ENCODE results near the gene POPDC2.

Gene POPDC2

GRCh38 chr3:119669906-119670570, 9.6 kb upstream of the POPDC2 start:
- peak overlapping the region; percentile 15 for H3K27ac ChIP-seq
- no peak overlapping the region for H3K9ac ChIP-seq

GRCh38 chr3:119665954-119666559, 5.7 kb upstream of the POPDC2 start:
- no peak overlapping the region for H3K9ac ChIP-seq
- H3K79me2 ChIP-seq, result no peaks in the 10 kb centered on the region
- peaks cover 37% of the 10 kb centered on the region for H3K4me1 ChIP-seq
- peak overlapping the region; percentile 57 for H3K27ac ChIP-seq
- peak overlapping the region; percentile 26 for H2AFZ ChIP-seq
- no peaks in the 10 kb centered on the region for H3K36me3 ChIP-seq (ENCODE audit: control insufficient read depth, insufficient read depth, low read length)
- no peaks in the 10 kb centered on the region for H3K9me3 ChIP-seq (ENCODE audit: control insufficient read depth, low read length)
- no peak overlapping the region for H3K4me3 ChIP-seq (ENCODE audit: low read depth, low read length)
- H3K27me3 ChIP-seq (ENCODE audit: control insufficient read depth, insufficient read depth, low read length), result no peaks in the 10 kb centered on the region
- no peak overlapping the region for H3K4me2 ChIP-seq (ENCODE audit: low read length)
- TF ChIP-seq CTCF (IDR thresholded peaks at IDR 0.05), result no peak

More at GRCh38 chr3:119669906-119670570, 9.6 kb upstream of the POPDC2 start:
- Histone ChIP-seq H2AFZ (no peak overlapping the region), H3K9me3 (ENCODE audit: control insufficient read depth, low read length) (no peaks in the 10 kb centered on the region), H3K79me2 (no peaks in the 10 kb centered on the region), H3K4me2 (ENCODE audit: low read length) (no peak overlapping the region), H3K27me3 (ENCODE audit: control insufficient read depth, insufficient read depth, low read length) (no peaks in the 10 kb centered on the region), H3K36me3 (ENCODE audit: control insufficient read depth, insufficient read depth, low read length) (no peaks in the 10 kb centered on the region), H3K4me1 (peaks cover 20% of the 10 kb centered on the region), H3K4me3 (ENCODE audit: low read depth, low read length) (no peak overlapping the region)
- no peak for TF ChIP-seq CTCF (IDR thresholded peaks at IDR 0.05)

- Histone ChIP-seq H3K27me3 (ENCODE audit: control insufficient read depth, insufficient read depth, low read length) (no peaks in the 10 kb centered on the region), H3K4me1 (peaks cover 42% of the 10 kb centered on the region), H3K27ac (peak overlapping the region; percentile 57), H3K4me3 (ENCODE audit: low read depth, low read length) (no peak overlapping the region), H3K9me3 (ENCODE audit: control insufficient read depth, low read length) (no peaks in the 10 kb centered on the region), H3K36me3 (ENCODE audit: control insufficient read depth, insufficient read depth, low read length) (no peaks in the 10 kb centered on the region), H2AFZ (peak overlapping the region; percentile 31), H3K79me2 (no peaks in the 10 kb centered on the region), H3K9ac (no peak overlapping the region), H3K4me2 (ENCODE audit: low read length) (no peak overlapping the region)
- TF ChIP-seq CTCF (IDR thresholded peaks at IDR 0.05), result no peak
Measured at GRCh38 chr3:119664850-119665379, 4.5 kb upstream of the POPDC2 start.

GRCh38 chr3:119664370-119664769, 4.0 kb upstream of the POPDC2 start:
- peak overlapping the region; percentile 16 for H3K27ac ChIP-seq
- TF ChIP-seq CTCF (IDR thresholded peaks at IDR 0.05), result no peak

More at GRCh38 chr3:119664370-119664769, 4.0 kb upstream of the POPDC2 start:
- Histone ChIP-seq H3K27me3 (ENCODE audit: control insufficient read depth, insufficient read depth, low read length) (no peaks in the 10 kb centered on the region), H3K4me2 (ENCODE audit: low read length) (no peak overlapping the region), H3K4me1 (peaks cover 42% of the 10 kb centered on the region), H3K79me2 (no peaks in the 10 kb centered on the region), H3K9me3 (ENCODE audit: control insufficient read depth, low read length) (no peaks in the 10 kb centered on the region), H3K9ac (no peak overlapping the region), H3K36me3 (ENCODE audit: control insufficient read depth, insufficient read depth, low read length) (no peaks in the 10 kb centered on the region), H3K4me3 (ENCODE audit: low read depth, low read length) (no peak overlapping the region), H2AFZ (no peak overlapping the region)

Data from parathyroid adenoma (tissue), 2 donors.